ENCODE data around the gene NODAL.

Gene NODAL

DNA sequence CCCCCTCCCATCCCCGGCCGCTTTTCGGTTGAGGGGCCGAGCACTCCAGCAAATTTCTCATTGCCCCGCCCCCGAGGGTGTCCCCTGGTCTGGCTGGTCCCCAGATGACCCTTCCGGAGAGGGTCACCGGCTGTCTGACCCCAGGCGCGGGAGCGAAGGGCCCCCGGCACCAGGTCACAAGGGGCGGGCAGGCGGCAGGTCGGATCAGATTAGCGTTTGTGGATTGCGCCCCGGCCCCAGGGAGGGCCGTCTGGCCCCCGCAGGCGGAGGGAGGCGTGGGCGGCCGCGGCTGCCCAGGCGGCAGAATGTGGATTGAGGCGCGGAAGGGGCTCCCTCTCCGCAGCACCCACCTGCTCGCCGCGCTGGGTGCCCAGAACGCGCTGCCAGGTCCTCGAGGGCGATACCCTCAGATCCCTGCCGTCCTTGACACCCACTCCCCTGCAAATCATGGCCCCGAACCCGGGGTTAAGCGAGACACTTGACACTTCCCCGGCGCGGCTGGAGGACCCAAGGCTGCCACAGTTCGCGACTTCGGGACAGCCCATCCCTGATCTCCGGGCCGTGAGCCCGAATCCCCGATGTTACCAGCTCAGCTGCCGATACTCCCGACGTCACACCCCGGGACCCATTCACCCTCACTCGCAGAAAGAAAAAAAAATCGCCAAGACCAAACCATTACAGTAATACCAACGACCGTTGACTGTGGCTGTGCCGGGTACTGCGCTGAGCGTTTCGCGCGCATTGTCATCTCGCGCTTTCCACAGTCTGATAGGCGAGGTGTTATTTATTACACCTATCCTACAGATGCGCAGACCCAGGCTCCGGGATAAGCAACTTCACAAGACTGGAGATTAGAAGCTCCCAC is 953 bp downstream of the NODAL start:
- no peak for DNase-seq (ENCODE audit: low read depth)
- TF ChIP-seq, protein P1, sequence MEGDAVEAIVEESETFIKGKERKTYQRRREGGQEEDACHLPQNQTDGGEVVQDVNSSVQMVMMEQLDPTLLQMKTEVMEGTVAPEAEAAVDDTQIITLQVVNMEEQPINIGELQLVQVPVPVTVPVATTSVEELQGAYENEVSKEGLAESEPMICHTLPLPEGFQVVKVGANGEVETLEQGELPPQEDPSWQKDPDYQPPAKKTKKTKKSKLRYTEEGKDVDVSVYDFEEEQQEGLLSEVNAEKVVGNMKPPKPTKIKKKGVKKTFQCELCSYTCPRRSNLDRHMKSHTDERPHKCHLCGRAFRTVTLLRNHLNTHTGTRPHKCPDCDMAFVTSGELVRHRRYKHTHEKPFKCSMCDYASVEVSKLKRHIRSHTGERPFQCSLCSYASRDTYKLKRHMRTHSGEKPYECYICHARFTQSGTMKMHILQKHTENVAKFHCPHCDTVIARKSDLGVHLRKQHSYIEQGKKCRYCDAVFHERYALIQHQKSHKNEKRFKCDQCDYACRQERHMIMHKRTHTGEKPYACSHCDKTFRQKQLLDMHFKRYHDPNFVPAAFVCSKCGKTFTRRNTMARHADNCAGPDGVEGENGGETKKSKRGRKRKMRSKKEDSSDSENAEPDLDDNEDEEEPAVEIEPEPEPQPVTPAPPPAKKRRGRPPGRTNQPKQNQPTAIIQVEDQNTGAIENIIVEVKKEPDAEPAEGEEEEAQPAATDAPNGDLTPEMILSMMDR (IDR thresholded peaks at IDR 0.05; ENCODE audit: low read length, missing control alignments): no peak
- no peak overlapping the region for H3K4me3 ChIP-seq (replicated peaks; ENCODE audit: low read depth, low read length)

DNA sequence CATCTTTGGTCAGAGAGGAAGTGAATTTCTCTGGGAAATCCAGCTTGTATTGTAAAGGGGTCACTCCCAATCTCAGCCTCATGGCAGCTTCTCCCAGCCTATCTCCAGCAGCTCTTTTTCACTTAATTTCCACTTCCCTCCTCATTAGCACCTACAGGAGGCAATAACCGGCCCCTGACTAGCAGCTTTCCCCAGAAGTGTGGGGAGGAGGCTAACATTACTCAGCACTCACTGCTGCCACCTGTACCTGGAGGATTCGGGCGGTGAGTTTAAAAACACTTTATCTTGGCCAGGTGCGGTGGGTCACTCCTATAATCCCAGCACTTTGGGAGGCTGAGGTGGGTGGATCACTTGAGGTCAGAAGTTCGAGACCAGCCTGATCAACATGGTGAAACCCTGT is 3.8 kb downstream of the NODAL start:
- TF ChIP-seq, protein P1 (IDR thresholded peaks at IDR 0.05; ENCODE audit: low read length, missing control alignments): no peak
- H3K4me3 ChIP-seq (replicated peaks; ENCODE audit: low read depth, low read length): no peak overlapping the region
- no peak for DNase-seq (ENCODE audit: low read depth)

DNA sequence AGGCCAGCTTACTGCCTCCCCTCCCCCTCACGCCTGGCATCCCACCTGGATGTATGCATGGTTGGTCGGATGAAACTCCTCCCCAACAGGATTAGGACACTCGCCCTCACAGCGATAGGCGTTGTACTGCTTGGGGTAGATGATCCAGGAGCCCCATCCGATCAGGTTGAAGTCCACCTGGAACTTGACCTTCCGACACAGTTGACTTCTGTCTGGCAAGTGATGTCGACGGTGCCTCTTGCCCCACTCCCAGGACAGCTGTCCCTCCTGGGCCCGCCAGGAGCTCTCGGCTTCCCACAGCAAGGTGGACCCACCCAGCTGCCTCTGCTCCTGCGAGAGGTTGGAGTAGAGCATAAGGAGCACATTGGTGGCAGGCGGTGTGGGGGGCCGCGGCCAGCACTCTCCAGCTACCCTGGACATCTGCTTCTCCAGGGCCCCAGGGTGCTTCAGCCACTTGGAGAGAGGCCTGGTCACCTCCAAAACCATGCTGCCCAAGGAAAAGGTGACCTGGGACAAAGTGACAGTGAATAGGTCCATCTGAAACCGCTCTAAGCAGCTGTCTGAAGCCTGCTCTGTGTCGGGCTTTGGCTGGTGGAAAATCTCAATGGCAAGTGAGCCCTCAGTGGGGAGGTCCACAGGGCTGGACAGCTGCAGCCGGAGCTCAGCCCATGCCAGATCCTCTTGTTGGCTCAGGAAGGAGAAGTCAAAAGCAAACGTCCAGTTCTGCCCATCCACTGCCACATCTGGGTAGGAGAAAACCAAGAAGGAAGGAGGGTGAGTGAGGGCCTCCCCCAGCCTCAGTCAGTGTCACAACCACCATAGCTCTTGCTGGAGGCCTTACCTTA is 6.0 kb downstream of the NODAL start:
- TF ChIP-seq, protein P1 (IDR thresholded peaks at IDR 0.05; ENCODE audit: low read length, missing control alignments): no peak
- H3K4me3 ChIP-seq (replicated peaks; ENCODE audit: low read depth, low read length): no peak overlapping the region
- no peak for DNase-seq (ENCODE audit: low read depth)

DNA sequence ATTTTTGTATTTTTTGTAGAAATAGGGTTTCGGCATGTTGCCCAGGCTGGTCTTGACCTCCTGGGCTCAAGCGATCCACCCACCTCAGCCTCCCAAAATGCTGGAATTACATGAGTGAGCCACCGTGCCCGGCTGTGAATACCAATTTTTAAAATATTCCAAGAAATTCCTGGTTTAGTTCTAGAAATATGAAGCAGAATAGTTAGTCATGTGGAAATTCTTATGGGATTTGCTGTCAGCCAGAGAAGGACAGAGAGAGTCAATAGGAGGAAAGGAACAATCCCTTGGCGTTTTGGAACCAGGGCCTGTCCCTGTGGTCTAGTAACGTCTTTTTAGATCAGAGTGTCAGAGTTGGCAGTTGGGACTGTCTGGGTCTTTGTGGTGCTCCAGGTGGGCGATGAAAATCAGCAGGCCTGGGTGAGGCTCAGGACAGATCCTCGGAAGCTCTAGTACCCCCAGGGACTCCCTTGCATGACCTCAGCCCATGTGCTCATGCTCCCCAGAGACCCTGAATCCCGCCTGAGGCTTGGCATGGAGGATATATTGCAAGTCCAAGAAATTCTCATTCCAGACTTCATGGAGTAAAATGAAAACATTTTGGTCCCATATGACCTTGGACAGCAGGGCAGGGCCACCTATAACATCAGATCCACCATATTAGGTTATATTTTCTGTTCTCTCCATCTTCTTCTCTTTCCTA is 7.8 kb downstream of the NODAL start:
- no peak overlapping the region for H3K4me3 ChIP-seq (replicated peaks; ENCODE audit: low read depth, low read length)
- TF ChIP-seq, protein P1 (IDR thresholded peaks at IDR 0.05; ENCODE audit: low read length, missing control alignments): no peak
- DNase-seq (ENCODE audit: low read depth): no peak

DNA sequence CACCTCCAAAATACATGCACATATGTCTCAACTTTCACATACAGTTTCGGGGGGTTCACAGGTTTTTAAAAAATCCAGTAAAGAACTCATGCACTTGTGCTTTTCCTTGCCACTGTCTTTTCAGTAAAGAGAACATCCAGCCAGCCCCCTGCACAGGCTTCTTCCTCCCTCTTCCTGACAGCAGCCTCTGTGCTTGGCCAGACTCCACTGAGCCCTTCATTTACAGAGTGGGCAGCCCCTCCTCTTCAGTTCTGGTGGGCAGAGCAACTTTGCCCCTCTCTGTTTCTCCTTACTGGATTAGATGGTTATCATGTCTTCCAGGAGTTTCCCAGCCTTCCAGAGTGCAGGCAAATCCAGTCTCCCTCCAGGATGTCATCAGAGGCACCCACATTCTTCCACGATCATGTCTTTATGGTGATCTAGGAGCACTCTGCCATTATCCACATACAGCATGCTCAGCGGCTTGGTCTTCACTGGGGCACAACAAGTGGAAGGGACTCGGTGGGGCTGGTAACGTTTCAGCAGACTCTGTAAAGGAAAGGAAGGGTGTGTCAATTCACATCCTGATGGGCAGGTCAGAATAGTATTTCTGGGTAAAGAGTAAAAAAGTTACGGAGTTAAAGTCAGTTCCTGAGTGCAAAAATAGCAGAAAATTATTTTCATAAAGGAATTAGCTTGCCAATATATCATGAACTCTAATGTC is 8.8 kb downstream of the NODAL start:
- TF ChIP-seq, protein P1 (IDR thresholded peaks at IDR 0.05; ENCODE audit: low read length, missing control alignments): no peak
- no peak for DNase-seq (ENCODE audit: low read depth)
- no peak overlapping the region for H3K4me3 ChIP-seq (replicated peaks; ENCODE audit: low read depth, low read length)

DNA sequence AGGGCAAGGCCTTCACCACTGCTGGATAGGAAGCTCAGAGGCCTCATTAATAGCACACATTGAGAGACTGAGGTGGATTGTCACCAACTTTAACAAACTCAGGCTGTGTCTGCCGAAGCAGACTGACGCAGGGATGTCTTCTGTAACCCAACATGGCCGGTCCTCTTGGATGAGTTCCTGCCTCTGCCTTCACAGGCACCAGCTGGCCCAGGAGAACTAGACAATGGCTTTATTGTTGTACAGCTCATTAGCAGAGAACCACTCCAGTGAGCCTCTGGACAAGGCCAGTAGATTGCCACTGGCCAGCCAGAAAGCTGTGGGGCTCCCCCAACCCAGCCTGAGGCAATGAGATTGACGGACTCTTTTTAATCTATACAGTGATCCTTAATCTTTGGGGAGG is 9.4 kb downstream of the NODAL start:
- DNase-seq (ENCODE audit: low read depth): peak; percentile 64
- TF ChIP-seq, protein P1 (IDR thresholded peaks at IDR 0.05; ENCODE audit: low read length, missing control alignments): no peak
- H3K4me3 ChIP-seq (replicated peaks; ENCODE audit: low read depth, low read length): no peak overlapping the region
